Transverse colon (tissue), 4 donors: ENCODE measurements around the gene CGNL1.
A peak's percentile ranks its signal among the peaks of the same experiment; 100 is the strongest.

Experiments used
- CTCF ChIP-seq, 5 experiments: fragments of 200-600 bp in 3 of 5; fragments of 450-650 bp in 2 of 5; sonication (generic) in 3 of 5; IDR thresholded peaks; 1 replicate in 2 of 5; 2 replicates in 3 of 5; pipeline ENCODE4 v1.5.1; 2016 to 2017; ENCODE audit warnings: antibody characterized with exemption in 5 of 5, inconsistent platforms in 3 of 5, mild to moderate bottlenecking in 2 of 5, moderate library complexity in 1 of 5
- EP300 ChIP-seq: sonication (generic); formaldehyde crosslinking; IDR thresholded peaks from one replicate; pipeline ENCODE4 v1.6.1; 2017; ENCODE audit warnings: antibody characterized with exemption, low read depth
- POLR2A ChIP-seq: fragments of 450-650 bp; IDR thresholded peaks from one replicate; pipeline ENCODE4 v1.6.1; 2016; ENCODE audit warnings: antibody characterized with exemption, mild to moderate bottlenecking, moderate library complexity
- POLR2AphosphoS5 ChIP-seq, 3 donors: sonication (generic); formaldehyde crosslinking; IDR thresholded peaks; one replicate each; pipeline ENCODE4 v1.6.1; 2016; ENCODE audit warnings: antibody characterized with exemption in 3 of 3

- TF ChIP-seq CTCF (IDR thresholded peaks at IDR 0.05): no peak
- peak in 2 of 3 donors; percentile 49 to 54 for TF ChIP-seq POLR2AphosphoS5 (IDR thresholded peaks at IDR 0.05)
- no peak for TF ChIP-seq POLR2A
- no peak for TF ChIP-seq EP300
These were observed 218.9 kb downstream of the CGNL1 start for GRCh38 chr15:57595011-57595866.
